GM18909 (cell line): ENCODE measurements around the gene UBASH3B.
A peak's percentile ranks its signal among the peaks of the same experiment; 100 is the strongest.
"Not testable (repeated sequence)": the region's sequence is repeated elsewhere in the genome, so short reads cannot be mapped to it uniquely, and the experiment has no call there.

Experiments
- ATAC-seq: cut with Tn5 transposase; IDR thresholded peaks from one replicate; pipeline ENCODE4 v1.9.1; 2021; ENCODE audit warnings: mild to moderate bottlenecking; ENCODE audit not compliant: unreplicated experiment, poor library complexity

UBASH3B gene

GRCh38 chr11:122726028-122726427 is 70.5 kb downstream of the UBASH3B start:
- no peak for ATAC-seq

GRCh38 chr11:122727101-122727929 is 71.8 kb downstream of the UBASH3B start:
- ATAC-seq = peak; percentile 86

GRCh38 chr11:122728561-122728960 is 73.0 kb downstream of the UBASH3B start:
- ATAC-seq = no peak

DNA sequence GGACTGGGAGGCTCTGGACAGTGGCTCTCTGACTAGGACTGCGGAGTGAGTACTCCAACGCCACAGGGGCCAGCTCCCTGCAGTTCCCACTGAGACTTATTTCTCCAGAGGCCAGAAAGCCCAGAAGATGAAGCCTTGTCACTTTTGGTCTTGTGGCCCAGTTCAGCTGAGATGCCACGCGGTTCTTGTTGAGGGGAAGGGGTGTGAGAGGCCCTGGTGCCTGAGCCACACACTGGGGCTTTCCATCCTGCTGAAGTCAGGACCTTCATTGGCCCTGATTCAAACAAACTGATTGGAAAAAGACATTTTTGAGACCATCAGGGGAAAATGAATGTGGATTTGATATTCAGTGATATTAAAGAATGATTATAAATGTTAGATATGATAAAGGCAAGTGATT is 73.6 kb downstream of the UBASH3B start:
- ATAC-seq = no peak

DNA sequence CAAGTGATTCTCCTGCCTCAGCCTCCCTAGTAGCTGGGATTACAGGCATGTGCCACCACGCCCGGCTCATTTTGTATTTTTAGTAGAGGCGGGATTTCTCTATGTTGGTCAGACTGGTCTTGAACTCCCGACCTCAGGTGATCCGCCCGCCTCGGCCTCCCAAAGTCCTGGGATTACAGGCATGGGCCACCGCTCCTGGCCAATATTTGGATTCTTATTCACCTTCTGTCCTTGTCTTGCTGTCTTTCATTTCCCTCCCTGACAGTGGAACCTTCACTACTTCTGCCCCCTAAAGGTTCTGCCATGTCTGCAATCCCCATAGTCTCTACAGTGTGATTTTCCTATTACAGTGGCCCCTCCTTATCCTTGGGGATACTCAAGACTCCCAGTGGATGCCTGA is 75.2 kb downstream of the UBASH3B start:
- ATAC-seq = not testable (repeated sequence)

- no peak for ATAC-seq
Measured at GRCh38 chr11:122731500-122731913, 76.0 kb downstream of the UBASH3B start.

DNA sequence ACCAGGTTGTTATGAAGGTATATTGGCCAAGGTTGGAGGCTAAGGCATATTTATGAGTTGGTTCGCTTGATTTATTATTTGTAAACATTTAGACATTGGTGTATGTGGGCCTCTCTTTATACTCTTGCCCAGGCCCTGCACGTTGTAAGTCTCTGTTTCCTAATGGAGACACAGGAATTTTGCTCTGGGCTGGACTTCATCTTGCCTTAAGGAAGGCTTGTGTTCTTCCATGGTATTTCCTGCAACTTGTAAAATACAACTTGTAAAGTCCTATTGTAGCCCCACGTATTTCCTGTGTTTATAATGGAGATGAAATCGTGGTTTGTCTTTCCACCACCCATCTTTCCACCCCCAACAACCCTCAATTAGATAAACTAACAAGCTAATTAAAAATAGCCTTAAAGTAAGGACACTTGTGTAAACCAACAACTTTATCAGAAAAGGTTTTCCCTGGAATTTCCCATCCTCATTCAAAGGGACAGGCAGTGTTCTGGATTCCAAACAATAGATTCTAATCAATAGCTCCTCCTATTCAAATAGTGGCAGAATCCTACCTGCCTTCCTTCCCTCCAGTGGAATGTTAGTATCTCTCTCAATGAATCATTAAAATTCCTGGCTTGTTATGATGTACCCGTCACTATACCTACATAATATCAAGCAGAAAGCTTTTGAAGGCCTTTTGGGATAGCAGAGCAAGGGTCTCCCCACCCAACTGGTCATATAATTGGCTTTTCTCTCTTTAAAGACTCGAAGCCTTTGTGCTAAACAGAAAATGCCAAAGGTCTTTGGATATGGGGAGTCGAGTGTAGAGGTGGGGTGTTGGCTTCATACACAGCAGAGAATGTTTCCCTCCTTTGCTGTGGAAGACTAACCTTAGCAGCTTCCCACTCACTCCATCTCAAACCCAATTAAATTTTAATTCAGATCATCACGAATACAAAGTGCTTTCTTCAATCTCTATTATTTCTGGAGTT is 77.1 kb downstream of the UBASH3B start:
- ATAC-seq = no peak

GRCh38 chr11:122733318-122733717 is 77.8 kb downstream of the UBASH3B start:
- no peak for ATAC-seq

- ATAC-seq = no peak
Measured at GRCh38 chr11:122734848-122735496, 79.5 kb downstream of the UBASH3B start.

DNA sequence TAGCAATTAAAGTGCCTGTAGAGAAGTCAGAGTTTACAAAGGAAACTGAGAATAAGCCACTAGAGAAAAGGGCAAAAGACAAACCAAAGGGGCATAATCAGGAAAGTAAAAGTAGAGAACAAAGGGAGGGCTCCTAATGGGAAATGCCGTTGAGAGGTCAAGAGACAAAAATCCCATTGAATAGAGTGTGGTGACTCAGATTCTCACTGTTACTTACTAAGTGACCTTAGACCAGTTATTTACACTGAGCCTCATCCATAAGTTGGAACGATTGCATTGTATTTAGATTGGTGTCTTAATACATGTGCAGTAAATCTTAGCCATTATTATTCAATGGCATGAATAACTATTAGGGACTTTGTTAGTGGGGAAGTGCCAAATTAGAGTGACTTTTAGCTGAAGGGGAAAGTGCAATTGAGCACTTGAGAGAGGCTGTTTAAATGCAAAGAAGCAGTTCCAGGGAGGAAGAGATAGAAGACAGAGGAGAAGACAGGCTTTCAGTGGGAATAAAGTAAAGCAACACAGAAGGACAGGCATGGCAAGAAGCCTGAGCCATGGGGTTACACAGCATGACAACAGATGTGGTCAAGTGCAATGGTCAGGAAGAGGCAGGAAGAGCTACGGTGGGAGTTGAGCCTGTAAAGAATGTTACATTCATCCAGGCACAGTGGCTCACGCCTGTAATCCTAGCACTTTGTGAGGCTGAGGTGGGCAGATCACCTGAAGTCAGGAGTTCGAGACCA is 82.6 kb downstream of the UBASH3B start:
- ATAC-seq = no peak

DNA sequence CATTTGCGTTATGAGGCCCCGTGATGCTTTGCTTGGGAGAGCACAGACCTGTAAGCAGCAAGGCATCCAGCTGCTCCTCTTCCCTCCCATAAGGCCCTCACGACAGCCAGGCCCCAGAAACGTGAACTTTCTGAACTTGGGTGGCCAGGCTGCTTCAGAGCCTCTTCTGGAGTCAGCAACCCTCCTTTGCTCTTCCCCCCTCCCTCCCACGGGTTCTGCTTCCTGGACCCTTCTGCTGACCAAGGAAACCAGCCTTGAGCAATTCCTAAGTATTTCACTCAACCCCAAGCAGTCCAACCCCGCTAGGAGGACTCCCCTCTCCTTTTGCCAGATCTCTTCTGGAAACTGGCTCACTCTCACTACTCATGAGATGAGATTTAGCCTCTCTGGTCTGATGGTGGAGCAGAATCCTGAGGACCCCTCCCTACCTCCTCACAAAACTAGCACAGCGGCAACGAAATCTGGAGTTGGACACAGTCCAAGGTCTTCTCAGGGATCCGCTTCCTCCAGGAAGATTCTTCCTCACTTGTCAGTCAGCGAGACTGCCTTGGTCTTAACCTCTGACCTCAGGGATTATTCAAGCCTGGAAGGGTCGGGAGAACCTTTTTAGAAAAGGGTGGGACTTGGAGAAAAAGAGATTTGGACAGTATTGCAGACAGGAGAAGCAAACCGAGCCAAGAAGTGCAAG is 86.2 kb downstream of the UBASH3B start:
- no peak for ATAC-seq

DNA sequence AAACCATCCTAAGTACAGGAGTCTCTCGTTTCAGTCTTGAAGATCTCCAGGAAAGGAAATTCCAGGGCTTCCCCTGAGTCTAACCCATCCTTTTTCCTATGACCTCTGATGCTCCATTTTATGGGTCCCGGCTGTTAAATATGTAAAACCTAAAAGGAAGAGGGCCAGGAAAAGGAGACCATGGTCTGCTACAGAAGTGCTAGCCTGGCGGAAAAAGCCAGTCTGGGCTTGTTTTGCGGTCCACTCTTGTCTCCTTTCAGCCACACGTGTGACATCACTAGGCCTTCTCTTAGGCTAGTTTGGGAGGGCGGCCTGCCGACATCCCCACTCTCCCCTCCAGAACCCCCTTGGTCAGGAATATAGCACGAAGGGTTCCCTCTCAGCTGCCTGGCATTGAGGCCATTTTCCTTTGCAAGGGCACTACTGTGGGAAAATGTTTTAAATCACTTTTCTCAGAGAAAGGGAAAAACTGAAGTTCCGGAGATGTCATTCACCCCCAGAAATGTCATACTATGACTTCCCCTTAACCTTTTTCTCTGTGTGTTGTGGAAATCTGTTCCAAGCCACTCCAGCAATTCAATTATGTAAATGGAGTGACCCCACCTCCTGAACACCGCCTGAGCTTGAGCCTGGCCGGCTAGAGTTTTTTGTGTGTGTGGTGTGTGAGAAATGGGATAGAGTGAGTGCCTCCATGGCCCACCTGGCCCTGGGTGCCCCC is 86.9 kb downstream of the UBASH3B start:
- no peak for ATAC-seq

GRCh38 chr11:122743097-122743741 is 87.7 kb downstream of the UBASH3B start:
- no peak for ATAC-seq

DNA sequence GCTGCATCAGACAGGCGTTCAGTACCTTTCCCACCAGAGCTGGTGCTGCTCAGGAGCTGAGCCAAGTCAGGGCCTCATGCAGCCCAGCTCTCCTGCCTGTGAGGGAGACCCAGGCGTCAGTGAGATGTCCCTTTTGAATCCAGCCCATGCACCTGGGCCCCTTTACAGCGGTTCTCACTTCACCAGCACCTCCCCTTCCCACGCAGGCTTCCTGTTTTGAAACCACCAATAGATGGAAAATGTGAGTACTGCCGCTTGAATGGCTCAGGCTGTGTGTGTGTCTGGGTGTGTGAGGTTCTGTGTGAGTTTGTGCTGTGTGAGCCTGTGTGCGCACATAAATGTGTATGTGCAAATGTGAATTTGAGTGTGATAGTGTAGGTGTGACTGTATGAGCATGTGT is 88.4 kb downstream of the UBASH3B start:
- ATAC-seq = peak; percentile 58

DNA sequence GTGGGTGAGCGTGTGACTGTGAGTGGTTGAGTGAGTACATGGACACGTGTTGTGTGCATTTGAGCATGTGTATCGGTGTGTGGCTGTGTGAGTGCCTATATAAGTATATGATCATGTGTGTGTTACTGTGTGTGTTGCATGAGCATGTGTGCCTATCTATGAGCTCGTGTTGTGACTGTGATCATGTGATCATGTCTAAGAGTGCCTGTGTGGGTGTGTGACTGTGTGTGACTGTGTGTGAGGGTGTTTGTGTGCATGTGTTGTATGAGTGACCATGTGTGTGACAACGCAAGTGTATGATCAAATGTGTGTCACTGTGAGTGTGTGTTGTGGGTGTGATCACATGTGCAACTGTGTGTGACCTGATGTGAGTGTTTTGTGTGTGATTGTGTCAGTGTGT is 88.8 kb downstream of the UBASH3B start:
- ATAC-seq = no peak

GRCh38 chr11:122745111-122745510 is 89.6 kb downstream of the UBASH3B start:
- ATAC-seq = no peak

DNA sequence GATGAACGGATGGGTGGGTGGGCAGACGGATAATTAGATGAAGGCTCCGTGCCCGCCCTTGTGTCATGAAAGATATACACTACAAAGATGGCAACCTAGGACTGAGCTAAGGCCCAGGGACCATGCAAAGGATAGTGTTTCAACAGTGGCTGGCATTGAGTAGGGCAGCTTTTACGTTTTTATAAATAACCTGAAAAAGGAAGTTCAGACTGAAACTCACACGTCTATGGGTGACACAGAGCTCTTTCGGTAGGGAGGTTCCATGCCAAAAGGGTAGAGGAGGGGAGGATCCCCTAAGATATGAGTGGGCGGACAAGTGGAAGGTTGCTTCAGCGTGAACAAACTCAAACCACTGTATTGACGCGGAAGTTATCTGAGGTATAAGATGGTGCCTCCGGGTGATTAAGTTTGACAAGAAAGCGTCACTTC is 90.5 kb downstream of the UBASH3B start:
- peak; percentile 84 for ATAC-seq

- no peak for ATAC-seq
Measured at GRCh38 chr11:122746611-122747244, 91.2 kb downstream of the UBASH3B start.
